Skeletal muscle tissue (tissue), 4 donors: ENCODE data around the gene ABCC11. TPM values are rescaled to one million over a fixed set of nuclear protein-coding genes. Genes with fewer than 3 reads are reported as not detected.

Experiments used
- H3K27ac ChIP-seq: one replicate; pipeline ENCODE4 v1.7.0; 2013; ENCODE audit warnings: mild to moderate bottlenecking, low read depth, low read length, inconsistent platforms
- H3K27me3 ChIP-seq, 3 donors: one replicate each; pipeline ENCODE4 v1.7.0; 2013; ENCODE audit warnings: low read length in 3 of 3; ENCODE audit not compliant: control insufficient read depth in 3 of 3, insufficient read depth in 3 of 3
- H3K36me3 ChIP-seq, 3 donors: one replicate each; pipeline ENCODE4 v1.7.0; 2013; ENCODE audit warnings: low read length in 3 of 3; ENCODE audit not compliant: control insufficient read depth in 3 of 3, insufficient read depth in 3 of 3
- H3K4me1 ChIP-seq, 3 donors: one replicate each; pipeline ENCODE4 v1.7.0; 2013; ENCODE audit warnings: low read length in 3 of 3, mild to moderate bottlenecking in 3 of 3; ENCODE audit not compliant: control insufficient read depth in 3 of 3, insufficient read depth in 3 of 3
- H3K4me3 ChIP-seq, 3 donors: one replicate each; pipeline ENCODE4 v1.7.0; 2013; ENCODE audit warnings: low read length in 3 of 3
- H3K9ac ChIP-seq, 3 donors: one replicate each; pipeline ENCODE4 v1.7.0; 2013; ENCODE audit warnings: low read length in 3 of 3, mild to moderate bottlenecking in 3 of 3, moderate library complexity in 2 of 3, low read depth in 1 of 3
- H3K9me3 ChIP-seq, 3 donors: one replicate each; pipeline ENCODE4 v1.7.0; 2013; ENCODE audit warnings: low read length in 3 of 3; ENCODE audit not compliant: control insufficient read depth in 3 of 3
- total RNA-seq: library from RNA; depleted of rRNA; stranded (reverse); fragments of >200 nt; gene quantifications from one replicate; pipeline ENCODE4 v1.2.3, GENCODE V29; 2014
- donor health status: Osteomylitis.

Gene ABCC11
- total RNA-seq, 1 donor from 2014 or later, result not detected

DNA sequence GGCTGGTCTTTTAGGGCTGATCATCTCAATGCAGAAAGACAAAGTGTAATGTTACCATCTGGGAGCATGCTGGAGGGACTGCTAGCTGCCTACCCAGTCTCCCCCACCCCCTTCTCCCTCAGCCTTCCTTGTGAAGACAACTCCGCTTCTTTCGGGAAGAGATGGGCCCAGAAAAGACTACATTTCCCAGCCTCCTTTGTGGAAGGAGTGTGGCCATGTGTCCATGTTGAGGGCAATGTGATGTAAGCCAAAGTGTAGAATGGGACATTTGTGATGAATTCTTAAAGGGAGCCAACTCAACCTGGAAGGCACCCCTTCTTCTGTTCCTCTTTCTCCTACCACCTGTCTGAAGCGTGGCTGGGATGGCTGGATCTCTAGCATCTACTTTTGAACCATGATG is 107.8 kb downstream of the ABCC11 start:
- Histone ChIP-seq H3K4me3 (no peak overlapping the region), H3K36me3 (no peaks in the 10 kb centered on the region), H3K27ac (no peak overlapping the region), H3K4me1 (peaks cover 14 to 27% (median 23%) of the 10 kb centered on the region in 3 donors), H3K9ac (no peak overlapping the region), H3K9me3 (no peaks in the 10 kb centered on the region), H3K27me3 (no peaks in the 10 kb centered on the region)

DNA sequence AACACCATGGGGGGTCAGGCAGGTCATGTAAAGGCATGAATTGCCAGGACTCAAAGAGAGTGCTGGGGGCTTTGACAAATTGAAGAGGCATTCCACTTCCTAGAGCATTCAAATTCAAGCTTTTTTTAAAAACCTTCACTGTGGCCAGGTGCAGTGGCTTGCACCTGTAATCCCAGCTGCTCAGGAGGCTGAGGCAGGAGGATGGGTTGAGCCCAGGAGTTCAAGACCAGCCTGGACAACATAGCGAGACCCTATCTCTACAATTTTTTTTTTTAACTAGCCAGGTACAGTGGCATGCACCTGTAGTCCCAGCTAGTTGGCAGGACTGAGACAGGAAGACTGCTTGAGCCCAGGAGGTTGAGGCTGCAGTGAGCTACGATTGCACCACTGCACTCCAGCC is 108.8 kb downstream of the ABCC11 start:
- no peak overlapping the region for H3K9ac ChIP-seq

DNA sequence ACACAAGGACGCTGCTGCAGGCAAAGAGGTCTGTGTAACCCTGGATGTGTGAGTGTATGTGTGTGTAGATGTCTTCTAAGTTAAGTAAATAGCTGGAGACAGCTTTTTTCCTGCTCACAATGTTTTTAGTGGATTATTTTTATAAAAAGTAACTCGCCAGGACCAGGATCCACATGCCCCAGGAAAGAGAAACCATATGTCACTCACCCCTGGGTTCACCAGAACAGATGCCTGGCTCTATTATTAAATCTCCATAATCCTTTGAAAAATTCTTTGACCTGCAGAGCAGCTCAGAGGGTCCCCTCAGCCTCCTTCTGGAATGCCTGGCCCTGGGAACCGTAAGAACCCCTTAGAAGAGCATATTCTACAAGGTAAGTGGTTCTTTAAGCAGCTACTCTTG is 109.5 kb downstream of the ABCC11 start:
- no peak overlapping the region for H3K27ac ChIP-seq
- H3K36me3 ChIP-seq, result no peaks in the 10 kb centered on the region
- peaks cover 14 to 25% (median 23%) of the 10 kb centered on the region in 3 donors for H3K4me1 ChIP-seq
- no peaks in the 10 kb centered on the region for H3K27me3 ChIP-seq
- H3K9ac ChIP-seq, result no peak overlapping the region
- peak overlapping the region in 1 of 3 donors; percentile 1 for H3K4me3 ChIP-seq
- H3K9me3 ChIP-seq, result no peaks in the 10 kb centered on the region

More for the DNA sequence above, 108.8 kb downstream of the ABCC11 start:
- Histone ChIP-seq H3K4me3 (no peak overlapping the region), H3K36me3 (no peaks in the 10 kb centered on the region), H3K9me3 (no peaks in the 10 kb centered on the region), H3K27me3 (no peaks in the 10 kb centered on the region), H3K4me1 (peaks cover 14 to 25% (median 23%) of the 10 kb centered on the region in 3 donors), H3K27ac (no peak overlapping the region)

DNA sequence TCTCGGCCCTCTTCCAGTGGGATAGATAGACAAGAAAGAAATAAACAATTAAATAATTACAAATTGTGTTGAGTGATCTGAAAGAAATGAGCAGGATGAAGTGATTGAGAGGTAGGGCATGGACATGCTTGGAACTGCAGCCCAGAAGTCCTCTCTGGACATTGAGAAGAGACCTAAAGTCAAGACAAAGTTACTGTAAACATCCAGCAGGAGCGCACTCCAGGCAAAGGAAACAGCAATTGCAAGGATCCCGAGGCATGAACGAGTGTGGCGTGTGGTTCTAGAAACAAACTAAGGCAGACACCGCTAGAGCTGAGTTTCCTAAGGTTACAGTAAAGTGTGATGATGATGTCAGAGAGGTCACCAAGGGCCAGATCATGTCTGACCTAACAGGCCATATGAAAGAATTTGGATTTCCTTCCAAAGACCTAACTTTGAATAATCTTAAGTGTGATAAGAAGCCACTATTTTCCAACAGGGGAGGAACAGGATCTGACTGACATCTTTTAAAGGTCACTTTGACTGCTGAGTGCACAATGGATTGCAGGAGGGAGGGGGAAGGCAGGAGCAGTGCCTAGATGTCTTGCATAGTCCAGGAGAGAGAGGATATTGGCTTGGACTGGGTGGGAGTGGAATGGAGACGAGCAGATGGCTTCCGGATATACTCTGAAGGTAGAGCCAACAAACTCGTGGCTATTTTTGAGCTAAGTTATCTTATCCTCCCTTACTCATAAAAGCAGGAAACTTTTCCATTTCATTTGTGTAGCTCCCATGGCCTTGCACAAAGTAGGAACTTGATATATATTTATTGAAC is 110.6 kb downstream of the ABCC11 start:
- Histone ChIP-seq H3K27me3 (no peaks in the 10 kb centered on the region), H3K4me3 (no peak overlapping the region), H3K36me3 (no peaks in the 10 kb centered on the region), H3K27ac (peak overlapping the region; percentile 34), H3K9ac (peak overlapping the region in 1 of 3 donors; percentile 40), H3K4me1 (peaks cover 14 to 25% (median 23%) of the 10 kb centered on the region in 3 donors), H3K9me3 (no peaks in the 10 kb centered on the region)

DNA sequence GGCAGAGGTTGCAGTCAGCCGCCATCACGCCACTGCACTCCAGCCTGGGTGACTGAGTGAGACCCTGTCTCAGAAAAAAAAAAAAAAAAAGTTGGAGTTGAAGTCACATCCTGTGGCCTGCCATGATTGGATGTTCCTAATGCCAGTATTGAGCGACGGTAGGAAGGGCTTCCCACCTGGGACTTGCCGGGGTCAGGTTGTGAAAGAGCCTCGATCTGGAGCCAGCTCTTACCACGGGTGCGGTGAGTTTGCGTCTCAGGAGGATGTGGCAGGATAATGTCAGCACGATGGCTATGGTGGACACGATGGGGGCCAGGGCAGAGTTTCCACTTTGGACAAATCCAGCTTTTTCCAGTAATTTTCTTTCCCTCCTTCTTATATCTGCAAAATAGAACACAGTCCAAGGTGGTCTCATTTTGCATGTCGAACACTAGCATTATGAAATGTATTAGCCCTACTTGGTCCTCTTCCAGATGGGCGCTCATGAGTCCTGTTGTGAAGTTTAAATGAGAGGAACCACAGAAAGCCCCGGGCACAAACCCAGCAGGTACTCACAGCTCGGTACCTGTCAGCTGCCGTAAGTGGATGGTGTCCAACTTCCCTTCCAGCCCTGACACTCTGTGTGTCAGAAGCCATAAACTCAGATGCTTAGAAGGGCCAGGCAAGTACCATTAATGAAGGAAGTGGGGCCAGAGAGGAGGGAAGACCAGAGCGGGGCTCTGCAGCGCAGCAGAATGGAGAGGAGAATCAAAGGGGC is 113.7 kb downstream of the ABCC11 start:
- Histone ChIP-seq H3K9ac (no peak overlapping the region), H3K36me3 (no peaks in the 10 kb centered on the region)

DNA sequence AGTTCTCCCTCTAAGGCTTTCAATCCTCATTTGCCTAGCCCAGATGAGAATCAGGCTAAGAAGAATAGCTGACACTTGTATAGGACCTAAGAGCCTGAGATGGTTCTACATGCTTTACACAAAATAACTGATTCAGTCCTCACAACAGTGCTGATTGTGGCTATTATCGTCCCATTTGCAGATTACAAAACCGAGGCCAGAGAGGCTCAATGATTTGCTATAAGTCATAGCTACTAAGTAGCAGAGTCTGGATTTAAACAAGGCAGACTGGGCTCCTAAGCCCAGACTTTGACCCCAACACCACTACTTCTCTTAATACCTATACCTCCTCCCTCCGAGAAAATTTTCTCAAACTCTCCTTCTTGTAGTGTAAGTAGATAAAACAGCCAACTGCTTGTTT is 114.6 kb downstream of the ABCC11 start:
- Histone ChIP-seq H3K4me3 (no peak overlapping the region), H3K9ac (no peak overlapping the region), H3K9me3 (no peaks in the 10 kb centered on the region), H3K36me3 (no peaks in the 10 kb centered on the region), H3K27ac (no peak overlapping the region), H3K27me3 (no peaks in the 10 kb centered on the region), H3K4me1 (peaks cover 26 to 39% (median 31%) of the 10 kb centered on the region in 3 donors)

More for the DNA sequence above, 113.7 kb downstream of the ABCC11 start:
- no peaks in the 10 kb centered on the region for H3K9me3 ChIP-seq
- peaks cover 21 to 36% (median 32%) of the 10 kb centered on the region in 3 donors for H3K4me1 ChIP-seq
- no peak overlapping the region for H3K4me3 ChIP-seq
- no peak overlapping the region for H3K27ac ChIP-seq
- no peaks in the 10 kb centered on the region for H3K27me3 ChIP-seq

DNA sequence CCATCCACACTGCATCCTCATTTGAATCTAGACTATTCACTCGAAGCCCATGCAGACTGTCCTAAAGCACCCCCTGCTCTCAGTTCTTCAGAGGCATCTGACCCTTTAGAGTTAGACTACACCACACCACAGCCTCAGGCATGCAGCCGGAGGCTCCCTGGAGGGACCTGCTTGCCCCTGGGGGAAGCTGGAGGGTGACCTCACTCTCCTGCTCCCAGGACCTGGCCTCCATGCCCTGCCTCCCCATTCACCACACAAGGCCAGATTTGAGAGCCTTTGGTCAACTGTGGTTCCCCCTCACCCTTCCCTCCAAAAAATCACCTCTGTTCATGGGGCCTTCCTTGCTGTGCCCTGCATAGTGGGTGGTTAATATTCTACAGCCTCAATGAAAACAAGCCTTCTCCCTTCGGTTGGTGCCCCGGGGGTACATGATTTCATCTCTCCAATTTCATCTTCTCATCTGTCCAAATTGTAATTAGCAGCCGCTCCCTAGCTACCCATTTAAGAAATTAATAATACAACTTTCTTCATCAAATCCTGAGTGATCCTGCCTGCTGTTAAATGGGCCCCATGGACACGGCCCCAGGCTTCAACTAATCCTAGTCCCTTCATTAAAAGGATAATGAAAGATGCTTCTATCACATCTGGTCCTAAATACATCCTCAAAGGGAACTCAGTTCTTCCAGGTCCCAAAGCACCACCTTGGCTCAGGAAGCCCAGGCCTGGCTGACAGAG is 116.0 kb downstream of the ABCC11 start:
- H3K27ac ChIP-seq, result no peak overlapping the region
- no peak overlapping the region for H3K9ac ChIP-seq
- H3K4me3 ChIP-seq, result no peak overlapping the region
- H3K36me3 ChIP-seq, result no peaks in the 10 kb centered on the region
- H3K9me3 ChIP-seq, result no peaks in the 10 kb centered on the region
- peaks cover 27 to 40% (median 30%) of the 10 kb centered on the region in 3 donors for H3K4me1 ChIP-seq
- no peaks in the 10 kb centered on the region for H3K27me3 ChIP-seq

DNA sequence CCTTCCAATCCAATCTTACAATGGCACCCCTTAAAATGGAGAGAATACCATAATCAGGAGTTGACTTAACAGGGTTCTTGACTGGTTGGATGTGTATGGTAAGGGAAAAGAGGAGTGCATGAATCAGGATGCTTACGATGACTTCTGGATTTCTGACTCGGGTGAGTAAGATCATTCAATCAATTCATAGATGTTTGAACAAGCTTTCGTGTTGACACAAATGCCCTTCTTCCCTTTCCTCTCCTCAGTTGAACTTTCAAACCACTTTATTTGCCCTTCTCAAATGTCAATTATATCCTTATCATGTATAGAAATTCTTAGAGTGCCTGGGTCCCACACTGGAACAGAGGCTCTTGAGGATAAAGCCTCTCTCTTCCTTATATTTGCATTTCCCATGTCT is 117.4 kb downstream of the ABCC11 start:
- Histone ChIP-seq H3K27ac (no peak overlapping the region), H3K27me3 (no peaks in the 10 kb centered on the region), H3K36me3 (no peaks in the 10 kb centered on the region), H3K4me3 (no peak overlapping the region), H3K9me3 (no peaks in the 10 kb centered on the region), H3K4me1 (peaks cover 25 to 40% (median 34%) of the 10 kb centered on the region in 3 donors), H3K9ac (no peak overlapping the region)

DNA sequence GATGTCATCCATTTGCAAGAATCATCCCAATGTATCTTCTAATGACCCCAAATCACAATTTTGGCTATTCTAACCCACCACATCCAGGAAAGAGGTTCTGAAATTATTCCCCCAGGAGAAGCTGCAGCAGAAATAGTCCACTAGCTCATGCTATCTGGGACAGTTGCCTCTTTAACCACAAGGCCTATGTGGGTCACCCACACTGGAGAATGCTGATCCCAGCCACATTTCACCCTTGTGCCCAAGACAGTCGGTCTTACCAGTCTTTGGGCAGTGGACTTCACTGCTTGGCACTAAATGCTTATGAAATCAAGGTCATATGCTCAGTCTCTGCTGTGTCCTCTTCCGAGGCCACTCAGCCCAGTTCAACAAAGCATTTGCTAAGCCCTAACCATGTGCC is 118.6 kb downstream of the ABCC11 start:
- Histone ChIP-seq H3K27ac (peak overlapping the region; percentile 25), H3K27me3 (no peaks in the 10 kb centered on the region), H3K9ac (no peak overlapping the region), H3K9me3 (no peaks in the 10 kb centered on the region), H3K36me3 (no peaks in the 10 kb centered on the region), H3K4me3 (no peak overlapping the region), H3K4me1 (peaks cover 25 to 40% (median 34%) of the 10 kb centered on the region in 3 donors)
